ENCODE results near the gene ARHGAP29.
A peak's percentile ranks its signal among the peaks of the same experiment; 100 is the strongest.

ARHGAP29 gene

GRCh38 chr1:94282143-94282711 lies 44.8 kb upstream of the ARHGAP29 start:
- H3K4me3 ChIP-seq (ENCODE audit: low read length), result no peak overlapping the region
- TF ChIP-seq CTCF (conservative IDR thresholded peaks at IDR 0.05; ENCODE audit: low read length), result no peak

DNA sequence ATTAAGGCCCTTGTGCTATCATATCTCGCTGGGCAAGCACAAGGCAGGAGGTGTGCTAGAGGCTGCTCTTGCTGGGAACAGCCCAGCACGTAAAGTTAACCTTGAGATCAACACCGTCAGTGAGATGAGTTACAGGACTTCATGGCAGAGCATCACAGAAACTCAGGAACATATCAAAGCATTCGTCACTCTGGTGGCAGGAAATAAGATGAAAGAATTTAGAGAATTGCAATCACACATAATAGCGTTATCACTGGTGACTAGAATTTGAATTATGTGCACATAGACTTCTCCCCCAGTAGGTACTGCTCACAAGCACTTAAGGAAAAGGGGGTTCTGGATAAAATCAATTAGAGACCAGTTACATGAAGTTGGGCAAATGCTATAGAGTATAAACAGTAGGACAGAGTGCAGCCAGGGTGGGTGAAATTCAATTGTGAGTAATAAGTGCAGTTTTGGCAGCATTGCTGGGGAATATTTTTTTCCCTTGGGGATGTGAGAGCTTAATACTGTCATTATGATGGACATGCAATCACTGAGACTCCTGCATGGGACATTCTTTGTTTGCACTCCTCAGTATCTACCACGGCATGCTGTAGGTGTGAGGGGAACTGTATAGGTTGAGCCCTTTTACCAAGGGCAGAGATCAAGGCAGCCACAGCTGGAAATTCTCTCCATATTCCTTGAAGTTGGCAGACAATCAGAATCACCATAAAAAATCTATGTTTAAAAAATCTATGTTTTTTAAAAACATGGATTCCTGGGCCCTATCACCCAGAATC lies 44.2 kb upstream of the ARHGAP29 start:
- no peak for DNase-seq (ENCODE audit: low read depth)
- TF ChIP-seq CTCF (conservative IDR thresholded peaks at IDR 0.05; ENCODE audit: low read length), result no peak
- H3K4me3 ChIP-seq (ENCODE audit: low read length), result no peak overlapping the region

More at GRCh38 chr1:94282143-94282711, 44.8 kb upstream of the ARHGAP29 start:
- no peak for DNase-seq (ENCODE audit: low read depth)

GRCh38 chr1:94280541-94280940 lies 43.2 kb upstream of the ARHGAP29 start:
- no peak overlapping the region for H3K4me3 ChIP-seq (ENCODE audit: low read length)
- no peak for TF ChIP-seq CTCF (conservative IDR thresholded peaks at IDR 0.05; ENCODE audit: low read length)
- no peak for DNase-seq (ENCODE audit: low read depth)

GRCh38 chr1:94279462-94279861 lies 42.1 kb upstream of the ARHGAP29 start:
- no peak for TF ChIP-seq CTCF (conservative IDR thresholded peaks at IDR 0.05; ENCODE audit: low read length)
- no peak for DNase-seq (ENCODE audit: low read depth)
- H3K4me3 ChIP-seq (ENCODE audit: low read length), result no peak overlapping the region

DNA sequence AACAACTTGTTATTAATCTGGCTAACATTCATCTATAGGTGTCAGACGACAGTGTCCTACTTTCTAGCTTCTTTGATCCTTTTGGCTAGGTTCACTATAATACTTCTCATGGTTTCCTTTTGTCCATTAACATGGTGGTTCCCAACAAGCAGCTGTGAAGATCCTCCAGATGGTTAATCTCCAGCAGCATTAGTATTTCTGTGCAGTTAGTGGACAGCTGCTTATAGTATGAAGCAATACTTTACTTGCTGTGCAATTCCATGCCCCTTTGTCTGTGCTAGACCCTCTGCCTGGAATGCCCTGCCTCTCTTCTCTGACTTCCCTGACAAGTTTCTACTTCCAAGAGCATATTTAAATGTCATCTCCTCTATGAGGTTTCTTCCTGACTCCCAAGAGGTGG lies 41.7 kb upstream of the ARHGAP29 start:
- no peak overlapping the region for H3K4me3 ChIP-seq (ENCODE audit: low read length)
- TF ChIP-seq CTCF (conservative IDR thresholded peaks at IDR 0.05; ENCODE audit: low read length), result no peak
- DNase-seq (ENCODE audit: low read depth), result no peak

- TF ChIP-seq CTCF (conservative IDR thresholded peaks at IDR 0.05; ENCODE audit: low read length), result no peak
- peak; percentile 57 for DNase-seq (ENCODE audit: low read depth)
- no peak overlapping the region for H3K4me3 ChIP-seq (ENCODE audit: low read length)
Measured at GRCh38 chr1:94276988-94277434, 39.6 kb upstream of the ARHGAP29 start.

DNA sequence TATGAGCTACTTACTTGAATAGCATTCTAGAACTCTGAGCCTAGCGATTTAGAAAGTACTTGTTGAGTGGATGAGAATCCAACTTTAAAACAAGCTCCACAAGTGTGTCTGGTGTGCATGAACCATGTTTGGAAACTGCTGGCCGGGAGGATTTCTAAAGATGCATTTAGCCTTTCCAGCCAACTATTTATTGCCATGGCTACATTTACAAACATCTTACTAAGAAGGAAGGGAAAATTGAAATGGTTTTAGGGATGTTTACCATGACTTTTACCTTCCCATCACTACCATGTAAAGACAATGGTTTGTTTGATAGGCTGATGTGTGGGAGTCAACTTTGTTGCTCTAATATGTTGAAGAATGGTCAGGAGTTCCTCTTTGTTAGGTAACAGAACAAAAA lies 37.7 kb upstream of the ARHGAP29 start:
- no peak overlapping the region for H3K4me3 ChIP-seq (ENCODE audit: low read length)

More for the DNA sequence above, 37.7 kb upstream of the ARHGAP29 start:
- DNase-seq (ENCODE audit: low read depth), result peak; percentile 48
- TF ChIP-seq CTCF (conservative IDR thresholded peaks at IDR 0.05; ENCODE audit: low read length), result no peak

Data from AG10803 (cell line).